Uterus (tissue), 4 donors: ENCODE results near the gene PAN3. TPM values are rescaled to one million over a fixed set of nuclear protein-coding genes. Genes with fewer than 3 reads are reported as not detected.

Source experiments
- DNase-seq, 2 donors: peaks; one replicate each; pipeline ENCODE4 v3.0.0-alpha.2; 2019 to 2020
- H3K27ac ChIP-seq, 2 donors: fragments of 200-600 bp; sonication (generic); 1 replicate in 1 of 2; 2 replicates in 1 of 2; pipeline ENCODE4 v1.5.1; 2016 to 2018
- H3K27me3 ChIP-seq, 2 donors: fragments of 200-600 bp; sonication (generic); one replicate each; pipeline ENCODE4 v1.5.1; 2018 to 2019; ENCODE audit warnings: control low read depth in 1 of 2
- H3K36me3 ChIP-seq, 2 donors: fragments of 200-600 bp; sonication (generic); one replicate each; pipeline ENCODE4 v1.5.1; 2019; ENCODE audit warnings: control low read depth in 1 of 2
- H3K4me1 ChIP-seq, 2 donors: fragments of 200-600 bp; sonication (generic); one replicate each; pipeline ENCODE4 v1.5.1; 2018 to 2019; ENCODE audit warnings: control low read depth in 1 of 2
- H3K4me3 ChIP-seq, 2 donors: fragments of 200-600 bp; sonication (generic); 1 replicate in 1 of 2; 2 replicates in 1 of 2; pipeline ENCODE4 v1.5.1; 2018 to 2019; ENCODE audit warnings: mild to moderate bottlenecking in 1 of 2
- H3K9me3 ChIP-seq, 2 donors: fragments of 200-600 bp; sonication (generic); one replicate each; pipeline ENCODE4 v1.5.1; 2019; ENCODE audit warnings: control low read depth in 1 of 2
- CTCF ChIP-seq, 4 experiments: fragments of 200-600 bp in 2 of 4; fragments of 450-650 bp in 2 of 4; sonication (generic) in 2 of 4; IDR thresholded peaks; one replicate each; pipeline ENCODE4 v1.5.1; 2016 to 2019; ENCODE audit warnings: antibody characterized with exemption in 4 of 4, mild to moderate bottlenecking in 2 of 4, moderate library complexity in 1 of 4
- POLR2A ChIP-seq, 2 donors: fragments of 450-650 bp; IDR thresholded peaks; one replicate each; pipeline ENCODE4 v1.6.1; 2016; ENCODE audit warnings: antibody characterized with exemption in 2 of 2, mild to moderate bottlenecking in 1 of 2, moderate library complexity in 1 of 2
- intact Hi-C: fragments of 100-400 bp; cut with DNase I; formaldehyde crosslinking; loops from one replicate; pipeline ENCODE4 v1.15.1; 2023; ENCODE audit warnings: low total_unique reads
- total RNA-seq, 4 donors: library from RNA; depleted of rRNA in 3 of 4; stranded (reverse); fragments of >200 nt in 3 of 4; gene quantifications; one replicate each; pipeline versions ENCODE4 v1.1.0 to v1.2.4, GENCODE V29; 2014 to 2023
- donor health status: DM: yes; HTN: yes; CAD: no.

The PAN3 gene
- total RNA-seq, 4 donors from 2014 or later, result 17.4 to 61.4 (median 48.2) TPM

DNA sequence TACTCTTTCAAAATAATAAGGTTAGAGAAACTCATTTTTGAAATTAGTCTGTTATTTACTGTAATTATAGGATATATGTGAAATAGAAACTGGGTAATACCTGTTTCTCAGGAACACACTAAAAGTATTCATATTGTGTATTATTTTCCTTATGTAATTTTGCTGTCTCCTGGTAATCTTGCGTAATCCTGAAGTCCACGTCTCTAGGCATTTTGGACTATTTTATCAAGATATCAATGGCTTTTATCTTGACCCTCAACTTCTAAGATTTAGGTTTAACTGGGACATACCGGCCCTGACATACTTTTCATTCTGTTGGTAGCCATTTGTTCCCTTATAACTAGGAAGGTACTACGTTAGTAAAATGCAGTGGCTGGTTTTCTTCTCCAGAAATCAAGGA is 80.3 kb downstream of the PAN3 start:
- H3K4me3 ChIP-seq, result no peak overlapping the region
- intact Hi-C loops, result no loop called here
- DNase-seq, result no peak
- H3K9me3 ChIP-seq, result no peaks in the 10 kb centered on the region
- H3K27ac ChIP-seq, result no peak overlapping the region
- no peaks in the 10 kb centered on the region for H3K4me1 ChIP-seq
- no peaks in the 10 kb centered on the region for H3K27me3 ChIP-seq
- H3K36me3 ChIP-seq, result no peaks in the 10 kb centered on the region
- TF ChIP-seq POLR2A (IDR thresholded peaks at IDR 0.05) (no peak), CTCF (IDR thresholded peaks at IDR 0.05) (no peak)

GRCh38 chr13:28219408-28220099 is 81.2 kb downstream of the PAN3 start:
- DNase-seq, result no peak
- H3K4me3 ChIP-seq, result no peak overlapping the region
- H3K4me1 ChIP-seq, result no peaks in the 10 kb centered on the region
- no peaks in the 10 kb centered on the region for H3K27me3 ChIP-seq
- TF ChIP-seq CTCF (IDR thresholded peaks at IDR 0.05) (no peak), POLR2A (IDR thresholded peaks at IDR 0.05) (no peak)
- H3K9me3 ChIP-seq, result no peaks in the 10 kb centered on the region
- H3K27ac ChIP-seq, result no peak overlapping the region
- H3K36me3 ChIP-seq, result no peaks in the 10 kb centered on the region
- intact Hi-C loops, result no loop called here

DNA sequence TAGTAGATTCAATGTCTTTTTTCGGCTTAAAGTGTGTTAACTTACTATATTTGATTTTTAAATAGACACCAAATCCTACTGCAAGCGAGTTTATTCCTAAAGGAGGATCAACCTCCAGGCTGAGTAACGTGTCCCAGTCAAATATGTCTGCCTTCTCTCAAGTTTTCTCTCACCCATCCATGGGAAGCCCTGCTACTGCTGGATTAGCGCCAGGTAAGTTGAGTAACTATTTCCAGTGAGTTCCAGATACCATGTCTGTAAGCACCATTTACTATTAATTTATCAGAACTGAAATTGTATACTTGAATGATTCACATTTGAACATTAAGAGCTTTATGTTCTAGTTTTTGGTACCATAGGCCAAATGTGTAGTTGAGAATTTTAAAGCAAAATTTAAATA is 81.8 kb downstream of the PAN3 start:
- H3K4me1 ChIP-seq, result no peaks in the 10 kb centered on the region
- no peak overlapping the region for H3K27ac ChIP-seq
- no peaks in the 10 kb centered on the region for H3K36me3 ChIP-seq
- H3K4me3 ChIP-seq, result no peak overlapping the region
- intact Hi-C loops, result no loop called here
- DNase-seq, result no peak
- TF ChIP-seq POLR2A (IDR thresholded peaks at IDR 0.05) (no peak), CTCF (IDR thresholded peaks at IDR 0.05) (no peak)
- no peaks in the 10 kb centered on the region for H3K27me3 ChIP-seq
- no peaks in the 10 kb centered on the region for H3K9me3 ChIP-seq

DNA sequence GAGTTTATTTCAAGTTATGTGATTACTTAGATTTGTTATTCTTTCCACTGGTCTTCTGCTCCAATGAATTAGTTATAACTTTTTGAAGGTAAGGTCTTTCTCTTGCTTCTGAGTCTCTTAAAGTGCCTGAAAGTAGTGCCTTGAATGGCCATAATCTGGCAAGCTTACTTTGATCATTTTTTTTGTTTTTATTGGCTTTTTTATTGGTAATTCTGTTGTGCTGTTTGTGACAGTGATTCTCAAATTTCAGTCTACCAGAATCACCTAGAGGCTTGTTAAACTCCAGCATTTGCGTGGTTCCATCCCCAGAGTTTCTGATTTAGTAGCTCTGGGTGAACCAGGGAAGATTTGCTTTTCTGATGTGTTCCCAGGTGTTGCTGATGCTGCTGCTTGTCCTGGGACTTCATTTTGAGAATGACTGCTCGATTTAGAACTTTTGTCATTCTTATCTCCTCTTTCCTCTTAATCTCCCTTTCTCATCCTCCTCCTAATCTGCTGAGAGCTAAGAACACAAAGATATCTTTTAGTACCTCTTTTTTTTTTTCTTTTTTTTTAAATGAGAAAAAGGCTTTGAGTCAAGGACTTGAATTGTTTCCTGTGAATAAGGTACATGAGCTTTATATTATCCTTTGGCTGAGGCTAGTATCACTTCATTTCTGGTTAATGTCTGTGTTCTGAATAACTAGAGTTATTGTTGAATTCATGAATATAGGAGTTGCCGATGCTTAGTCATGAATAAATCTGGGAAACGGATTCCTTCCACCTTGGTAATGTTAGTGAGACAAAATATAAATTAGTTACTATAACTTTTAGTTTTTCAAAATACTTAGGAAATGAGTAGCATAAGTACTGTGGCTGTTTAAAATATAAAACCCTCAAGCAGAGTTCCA is 91.4 kb downstream of the PAN3 start:
- Histone ChIP-seq H3K9me3 (no peaks in the 10 kb centered on the region), H3K4me3 (no peak overlapping the region), H3K4me1 (no peaks in the 10 kb centered on the region), H3K27ac (no peak overlapping the region), H3K36me3 (no peaks in the 10 kb centered on the region), H3K27me3 (no peaks in the 10 kb centered on the region)
- no peak for DNase-seq
- TF ChIP-seq POLR2A (IDR thresholded peaks at IDR 0.05) (no peak), CTCF (IDR thresholded peaks at IDR 0.05) (no peak)
- intact Hi-C loops, result no loop called here

DNA sequence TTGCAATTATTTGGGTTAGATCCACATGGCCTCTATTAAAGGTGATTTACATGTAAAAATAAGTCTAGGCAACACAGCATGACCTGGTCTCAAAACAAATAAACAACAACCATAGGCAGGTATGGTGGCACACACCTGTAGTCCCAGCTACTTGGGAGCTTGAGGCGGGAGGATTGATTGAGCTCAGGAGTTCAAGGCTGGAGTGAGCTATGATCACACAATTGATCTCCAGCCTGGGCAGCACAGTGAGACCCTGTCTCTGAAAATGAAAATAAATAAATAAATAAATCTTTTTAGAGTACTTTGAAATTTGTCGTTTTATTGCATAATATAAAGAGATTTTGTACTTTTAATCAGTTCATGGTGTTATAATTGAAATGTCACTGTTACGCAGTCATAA is 93.3 kb downstream of the PAN3 start:
- Histone ChIP-seq H3K36me3 (no peaks in the 10 kb centered on the region), H3K4me3 (no peak overlapping the region), H3K27me3 (no peaks in the 10 kb centered on the region), H3K9me3 (no peaks in the 10 kb centered on the region), H3K27ac (no peak overlapping the region), H3K4me1 (no peaks in the 10 kb centered on the region)
- intact Hi-C loops, result no loop called here
- DNase-seq, result no peak
- TF ChIP-seq POLR2A (IDR thresholded peaks at IDR 0.05) (no peak), CTCF (IDR thresholded peaks at IDR 0.05) (no peak)
